ENCODE data around the gene ADAM19. TPM values are rescaled to one million over a fixed set of nuclear protein-coding genes. Genes with fewer than 3 reads are reported as not detected.

Gene ADAM19
- total and polyA plus RNA-seq, 2 experiments from 2014 or later = 9.1 to 13.2 TPM

DNA sequence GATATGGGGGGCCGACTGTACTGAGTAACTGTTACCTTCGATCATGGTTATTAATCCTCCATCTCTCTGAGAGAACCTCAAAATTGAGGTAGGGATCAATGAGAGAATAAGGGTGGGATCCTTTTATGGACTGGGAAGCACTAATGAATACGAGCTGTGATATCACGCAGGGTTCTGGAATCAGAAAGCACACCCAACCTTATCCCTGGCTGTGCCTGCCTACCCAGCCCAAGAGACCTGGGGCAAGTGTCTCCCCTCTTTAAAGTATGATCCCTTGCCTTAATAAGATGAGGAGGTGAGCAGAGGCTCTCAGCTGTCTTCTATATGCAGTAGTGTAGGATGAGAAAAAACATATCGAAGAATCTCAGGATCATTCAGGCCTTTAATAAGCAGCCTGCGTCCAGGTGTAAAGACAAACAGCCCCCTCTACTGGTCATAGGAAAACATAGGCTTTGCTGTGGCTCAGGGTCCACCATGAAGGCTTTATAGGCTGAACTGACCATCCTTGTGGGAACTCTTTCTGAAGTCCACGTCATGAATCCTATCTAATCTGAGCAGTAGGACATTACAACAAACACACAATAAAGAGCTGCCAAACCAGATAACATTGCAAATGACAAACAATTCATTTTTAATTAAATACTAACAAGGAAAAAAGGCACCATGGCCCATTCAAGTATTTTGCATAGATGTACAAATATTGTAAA, 98.7 kb downstream of the ADAM19 start:
- Histone ChIP-seq H3F3A (replicated peaks; ENCODE audit: low read depth) (no peaks in the 10 kb centered on the region), H3K4me2 (no peak overlapping the region), H2AFZ (no peak overlapping the region), H3K4me1 (ENCODE audit: insufficient read depth) (peaks cover 9% of the 10 kb centered on the region), H4K20me1 (replicated peaks; ENCODE audit: insufficient read depth) (no peaks in the 10 kb centered on the region), H3K27me3 (ENCODE audit: insufficient read depth) (no peaks in the 10 kb centered on the region), H3K27ac (ENCODE audit: low read depth) (no peak overlapping the region), H3K9me2 (ENCODE audit: insufficient read depth) (no peaks in the 10 kb centered on the region), H3K36me3 (ENCODE audit: insufficient read depth) (no peaks in the 10 kb centered on the region), H3K79me2 (replicated peaks; ENCODE audit: insufficient read depth) (no peaks in the 10 kb centered on the region), H3K4me3 (no peak overlapping the region)
- Mint-ChIP-seq H3K4me3 (no peak overlapping the region), H3K36me3 (ENCODE audit: low read depth) (no peaks in the 10 kb centered on the region; the same call in none of the 3 replicates), H3K4me1 (peaks cover 20% of the 10 kb centered on the region), H3K9me3 (no peaks in the 10 kb centered on the region), H3K27ac (no peak overlapping the region), H3K27me3 (ENCODE audit: insufficient read depth, low read depth, poor library complexity) (no peaks in the 10 kb centered on the region)
- peak; percentile 83 for ATAC-seq
- peak; percentile 89 for DNase-seq (ENCODE audit: low spot score)
- TF ChIP-seq, protein P1, sequence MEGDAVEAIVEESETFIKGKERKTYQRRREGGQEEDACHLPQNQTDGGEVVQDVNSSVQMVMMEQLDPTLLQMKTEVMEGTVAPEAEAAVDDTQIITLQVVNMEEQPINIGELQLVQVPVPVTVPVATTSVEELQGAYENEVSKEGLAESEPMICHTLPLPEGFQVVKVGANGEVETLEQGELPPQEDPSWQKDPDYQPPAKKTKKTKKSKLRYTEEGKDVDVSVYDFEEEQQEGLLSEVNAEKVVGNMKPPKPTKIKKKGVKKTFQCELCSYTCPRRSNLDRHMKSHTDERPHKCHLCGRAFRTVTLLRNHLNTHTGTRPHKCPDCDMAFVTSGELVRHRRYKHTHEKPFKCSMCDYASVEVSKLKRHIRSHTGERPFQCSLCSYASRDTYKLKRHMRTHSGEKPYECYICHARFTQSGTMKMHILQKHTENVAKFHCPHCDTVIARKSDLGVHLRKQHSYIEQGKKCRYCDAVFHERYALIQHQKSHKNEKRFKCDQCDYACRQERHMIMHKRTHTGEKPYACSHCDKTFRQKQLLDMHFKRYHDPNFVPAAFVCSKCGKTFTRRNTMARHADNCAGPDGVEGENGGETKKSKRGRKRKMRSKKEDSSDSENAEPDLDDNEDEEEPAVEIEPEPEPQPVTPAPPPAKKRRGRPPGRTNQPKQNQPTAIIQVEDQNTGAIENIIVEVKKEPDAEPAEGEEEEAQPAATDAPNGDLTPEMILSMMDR (conservative IDR thresholded peaks at IDR 0.05; ENCODE audit: low read depth in 2 of 2) = peak; percentile 87 to 92
- TF ChIP-seq CREB1 (CRISPR knock-in tag; IDR thresholded peaks at IDR 0.05; ENCODE audit: low read depth) = no peak

- no peaks in the 10 kb centered on the region; the same call in 1 of the 3 replicates for H3K36me3 Mint-ChIP-seq (ENCODE audit: low read depth)
- no peak overlapping the region for H3K4me2 ChIP-seq
- no peak for TF ChIP-seq REST (IDR thresholded peaks at IDR 0.05; ENCODE audit: unreplicated experiment)
- TF ChIP-seq EZH2phosphoT487 (IDR thresholded peaks at IDR 0.05; ENCODE audit: unreplicated experiment) = no peak
- TF ChIP-seq NANOG (IDR thresholded peaks at IDR 0.05; ENCODE audit: borderline replicate concordance) = no peak
- TF ChIP-seq ZNF331 (CRISPR knock-in tag; IDR thresholded peaks at IDR 0.05; ENCODE audit: low read depth) = no peak
- no peak for TF ChIP-seq ETS1 (IDR thresholded peaks at IDR 0.05)
- no peak for TF ChIP-seq POLR2AphosphoS5 (IDR thresholded peaks at IDR 0.05; ENCODE audit: low read depth)
- TF ChIP-seq ZNF114 (CRISPR knock-in tag; IDR thresholded peaks at IDR 0.05) = no peak
- TF ChIP-seq JUNB (IDR thresholded peaks at IDR 0.05; ENCODE audit: unreplicated experiment) = no peak
- TF ChIP-seq, protein P1 (conservative IDR thresholded peaks at IDR 0.05; ENCODE audit: low read depth in 2 of 2) = no peak
- no peak for TF ChIP-seq STAT1 (IDR thresholded peaks at IDR 0.05; ENCODE audit: unreplicated experiment)
Observed at GRCh38 chr5:157475432-157475831, 100.1 kb downstream of the ADAM19 start.

More at GRCh38 chr5:157475432-157475831, 100.1 kb downstream of the ADAM19 start:
- H3K4me1 Mint-ChIP-seq = peaks cover 20% of the 10 kb centered on the region
- no peaks in the 10 kb centered on the region for H3K27me3 ChIP-seq (ENCODE audit: insufficient read depth)
- H3K4me3 Mint-ChIP-seq = no peak overlapping the region
- no peaks in the 10 kb centered on the region for H3K36me3 ChIP-seq (ENCODE audit: insufficient read depth)
- no peak for ATAC-seq
- no peaks in the 10 kb centered on the region for H3K9me3 Mint-ChIP-seq
- H3K9me2 ChIP-seq (ENCODE audit: insufficient read depth) = no peaks in the 10 kb centered on the region
- H3K27ac ChIP-seq (ENCODE audit: low read depth) = no peak overlapping the region
- no peaks in the 10 kb centered on the region for H4K20me1 ChIP-seq (replicated peaks; ENCODE audit: insufficient read depth)
- no peaks in the 10 kb centered on the region for H3K79me2 ChIP-seq (replicated peaks; ENCODE audit: insufficient read depth)
- no peak overlapping the region for H3K4me3 ChIP-seq
- DNase-seq (ENCODE audit: low spot score) = no peak
- H3F3A ChIP-seq (replicated peaks; ENCODE audit: low read depth) = no peaks in the 10 kb centered on the region
- no peak overlapping the region for H2AFZ ChIP-seq
- peaks cover 9% of the 10 kb centered on the region for H3K4me1 ChIP-seq (ENCODE audit: insufficient read depth)
- no peak overlapping the region for H3K27ac Mint-ChIP-seq
- H3K27me3 Mint-ChIP-seq (ENCODE audit: insufficient read depth, low read depth, poor library complexity) = no peaks in the 10 kb centered on the region

All from GM23338 (cell line).